Muscle of leg (tissue), 11 donors: ENCODE measurements around the gene SHMT2. TPM values are rescaled to one million over a fixed set of nuclear protein-coding genes. Genes with fewer than 3 reads are reported as not detected.

Experiments
- DNase-seq: peaks from one replicate; pipeline ENCODE4 v3.0.0; 2013
- H3K27ac ChIP-seq: one replicate; pipeline ENCODE4 v1.5.1; 2013; ENCODE audit warnings: mild to moderate bottlenecking, low read length, control low read depth
- H3K27me3 ChIP-seq: one replicate; pipeline ENCODE4 v1.6.1; 2013; ENCODE audit warnings: low read length; ENCODE audit not compliant: control insufficient read depth, insufficient read depth
- H3K36me3 ChIP-seq: one replicate; pipeline ENCODE4 v1.6.1; 2013; ENCODE audit warnings: low read length; ENCODE audit not compliant: control insufficient read depth, insufficient read depth
- H3K4me1 ChIP-seq: one replicate; pipeline ENCODE4 v1.6.1; 2013; ENCODE audit warnings: low read length; ENCODE audit not compliant: control insufficient read depth, insufficient read depth
- H3K4me3 ChIP-seq: one replicate; pipeline ENCODE4 v1.5.1; 2013; ENCODE audit warnings: low read length, control low read depth
- H3K9me3 ChIP-seq: replicated peaks from 2 replicates; pipeline ENCODE4 v1.6.1; 2013; ENCODE audit warnings: low read depth, low read length; ENCODE audit not compliant: control insufficient read depth
- WGBS: methylation state at CpG from one replicate; pipeline ENCODE4 v1.1.5; 2013; ENCODE audit warnings: missing lambda C conversion rate; ENCODE audit not compliant: insufficient coverage; 5-methylcytosine and 5-hydroxymethylcytosine counted together
- polyA plus RNA-seq, 8 donors: library from polyadenylated mRNA; unstranded; fragments of 120-200 nt; gene quantifications; one replicate each; pipeline versions ENCODE4 v1.2.1 to v1.2.3, GENCODE V29; 2013; ENCODE audit warnings: inconsistent platforms in 1 of 8, low replicate concordance in 1 of 8; ENCODE audit not compliant: insufficient read length in 8 of 8, insufficient read depth in 1 of 8
- total RNA-seq: library from RNA; stranded (reverse); fragments of 120-200 nt; gene quantifications from one replicate; pipeline ENCODE4 v1.2.4, GENCODE V29; 2013

The SHMT2 gene
- total and polyA plus RNA-seq, 9 donors, result 53.4 to 82.2 (median 69.6) TPM

DNA sequence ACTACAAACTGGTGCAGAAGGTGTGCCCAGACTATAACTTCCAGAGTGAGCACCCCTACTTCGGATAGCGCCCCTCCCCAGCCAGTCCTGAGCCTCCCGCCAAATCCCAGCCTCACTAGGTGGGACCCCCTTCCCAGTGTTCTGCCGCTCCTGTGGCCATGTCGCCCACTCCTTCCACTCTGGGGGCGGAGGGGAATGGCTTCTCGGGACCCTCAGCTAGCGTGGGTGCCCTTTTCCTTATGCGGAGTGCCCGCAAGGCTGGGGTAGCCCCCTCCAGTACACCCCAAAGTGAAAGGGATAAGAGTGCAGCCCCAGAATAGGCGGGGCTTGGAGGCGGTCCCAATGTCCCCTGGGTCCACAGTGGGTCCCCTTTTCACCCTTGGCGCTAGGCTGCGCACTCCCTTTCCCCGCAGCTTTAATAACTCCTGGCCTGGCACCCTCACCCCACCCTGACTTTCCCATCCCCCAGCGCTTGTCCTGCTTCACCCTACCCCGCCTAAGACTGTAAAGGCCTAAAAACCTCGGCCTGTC, 3.8 kb upstream of the SHMT2 start:
- DNase-seq, result no peak
- H3K27me3 ChIP-seq, result peaks cover 75% of the 10 kb centered on the region
- H3K4me1 ChIP-seq, result peaks cover 38% of the 10 kb centered on the region
- H3K27ac ChIP-seq, result no peak overlapping the region
- H3K4me3 ChIP-seq, result no peak overlapping the region
- H3K9me3 ChIP-seq, result no peaks in the 10 kb centered on the region
- no peaks in the 10 kb centered on the region for H3K36me3 ChIP-seq
- WGBS, result 31% methylated on average over 15 of the region's 18 CpGs

DNA sequence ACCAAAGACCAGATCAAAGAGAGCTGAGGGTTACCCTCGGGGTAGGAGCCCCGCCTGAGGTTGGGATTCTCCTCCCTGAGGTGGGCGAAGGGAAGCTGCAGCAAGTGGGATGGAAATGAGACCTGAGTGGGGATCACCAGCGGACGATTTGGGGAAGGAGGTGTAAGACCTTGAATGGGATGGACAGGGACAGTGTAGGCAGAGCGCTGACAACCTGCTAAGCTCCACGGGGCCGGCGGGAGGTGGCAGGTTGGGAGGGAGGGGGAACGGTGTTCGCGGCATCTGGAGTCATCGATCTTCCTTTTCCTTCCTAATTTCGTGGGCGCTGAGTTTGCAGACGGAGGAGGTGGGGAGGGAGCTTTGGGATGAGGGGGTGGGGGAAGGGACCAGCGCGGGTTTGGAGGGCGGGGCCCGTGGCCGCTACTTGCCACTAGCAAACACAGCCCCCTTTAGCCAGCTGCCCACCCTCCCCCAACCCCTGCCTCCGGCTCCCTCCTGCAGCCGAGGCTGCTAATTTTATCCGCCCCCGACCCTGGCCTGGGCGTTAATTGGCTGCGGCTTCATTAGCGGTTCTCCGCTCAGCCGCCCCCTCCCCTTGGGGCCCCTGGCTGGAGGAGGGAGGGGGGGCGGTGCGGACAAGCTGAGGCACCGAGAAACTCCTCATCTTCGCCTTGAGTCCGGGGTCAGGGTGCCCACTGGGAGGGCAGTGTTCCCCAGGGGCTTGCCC, 2.8 kb upstream of the SHMT2 start:
- H3K27me3 ChIP-seq, result peaks cover 65% of the 10 kb centered on the region
- H3K9me3 ChIP-seq, result no peaks in the 10 kb centered on the region

DNA sequence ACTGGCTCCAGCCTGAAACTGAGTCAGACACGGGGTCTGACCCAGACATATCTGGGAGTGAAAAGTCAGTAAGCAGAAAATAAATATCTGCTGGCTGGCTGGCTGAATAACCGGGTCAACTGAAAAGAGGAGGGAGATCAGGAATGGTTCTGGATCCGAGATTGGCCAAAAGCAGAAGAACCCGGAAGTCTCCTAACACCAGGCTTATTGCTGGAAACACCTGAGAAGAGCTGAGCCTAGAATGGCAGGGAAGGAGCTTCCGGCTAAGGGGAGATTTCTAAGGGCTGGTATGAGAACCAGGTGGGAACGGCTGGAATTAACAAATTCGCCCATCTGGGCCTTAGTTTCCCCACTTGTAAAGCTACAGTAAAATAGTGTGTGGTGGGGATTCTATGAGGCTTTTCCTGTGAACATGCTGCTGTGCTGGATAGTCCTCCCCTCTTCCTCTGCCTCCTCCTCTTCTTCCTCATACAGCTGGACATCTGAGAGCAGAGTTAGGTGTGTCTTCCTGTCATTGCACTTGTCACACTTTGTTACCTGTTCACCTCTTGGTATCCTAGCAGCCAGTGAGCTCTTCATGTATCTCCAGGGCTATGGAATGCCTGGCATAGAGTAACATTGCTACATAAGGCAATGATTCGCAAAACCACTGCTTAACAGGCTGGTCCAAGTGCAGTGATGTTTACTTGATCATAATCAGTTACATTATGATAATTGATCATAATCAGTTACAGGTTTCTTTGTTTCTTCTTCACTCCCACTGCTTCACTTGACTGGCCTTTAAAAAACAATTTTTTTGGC, 2.0 kb upstream of the SHMT2 start:
- no peak for DNase-seq
- Histone ChIP-seq H3K9me3 (no peaks in the 10 kb centered on the region), H3K27ac (no peak overlapping the region), H3K27me3 (peaks cover 58% of the 10 kb centered on the region), H3K36me3 (peaks cover 15% of the 10 kb centered on the region), H3K4me1 (peaks cover 40% of the 10 kb centered on the region), H3K4me3 (no peak overlapping the region)
- WGBS, result 37% methylated on average over 5 of the region's 8 CpGs

More for the DNA sequence above, 2.8 kb upstream of the SHMT2 start:
- 9% methylated on average over 22 of the region's 35 CpGs for WGBS
- Histone ChIP-seq H3K36me3 (peaks cover 8% of the 10 kb centered on the region), H3K4me1 (peaks cover 40% of the 10 kb centered on the region), H3K4me3 (no peak overlapping the region), H3K27ac (no peak overlapping the region)
- DNase-seq, result no peak

DNA sequence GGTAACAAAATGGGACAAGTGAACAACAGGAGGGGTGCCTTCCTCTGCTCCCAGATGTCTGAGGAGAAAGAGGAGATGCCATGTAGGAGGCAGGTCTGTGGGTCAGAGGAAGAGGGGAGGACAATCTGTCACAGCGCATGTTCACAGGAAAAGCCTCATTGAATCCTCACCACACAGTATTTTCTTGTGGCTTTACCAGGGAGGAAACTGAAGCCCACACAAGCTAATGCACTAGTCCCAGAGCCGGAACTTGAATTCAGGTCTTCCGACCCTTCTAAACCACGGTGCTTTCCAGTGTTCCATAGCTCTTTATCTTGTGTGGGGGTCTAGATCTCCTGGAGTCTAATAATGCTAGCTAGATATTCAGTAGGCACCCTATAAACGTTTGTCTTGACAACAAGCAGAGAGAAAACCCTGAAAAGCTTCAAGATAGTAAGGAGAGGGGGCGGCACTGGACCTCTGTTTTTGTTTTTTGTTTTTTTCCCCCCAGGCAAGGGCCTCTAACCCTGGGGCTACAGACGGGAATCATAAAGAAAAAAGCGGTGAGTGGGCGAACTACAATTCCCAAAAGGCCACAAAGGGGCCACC, 371 bp upstream of the SHMT2 start:
- H3K4me3 ChIP-seq, result no peak overlapping the region
- WGBS, result 11% methylated on average over 6 of the region's 9 CpGs
- peak overlapping the region; percentile 87 for H3K27ac ChIP-seq
- DNase-seq, result no peak
- H3K9me3 ChIP-seq, result no peaks in the 10 kb centered on the region
- H3K36me3 ChIP-seq, result peaks cover 32% of the 10 kb centered on the region
- peaks cover 41% of the 10 kb centered on the region for H3K27me3 ChIP-seq
- H3K4me1 ChIP-seq, result peaks cover 44% of the 10 kb centered on the region

DNA sequence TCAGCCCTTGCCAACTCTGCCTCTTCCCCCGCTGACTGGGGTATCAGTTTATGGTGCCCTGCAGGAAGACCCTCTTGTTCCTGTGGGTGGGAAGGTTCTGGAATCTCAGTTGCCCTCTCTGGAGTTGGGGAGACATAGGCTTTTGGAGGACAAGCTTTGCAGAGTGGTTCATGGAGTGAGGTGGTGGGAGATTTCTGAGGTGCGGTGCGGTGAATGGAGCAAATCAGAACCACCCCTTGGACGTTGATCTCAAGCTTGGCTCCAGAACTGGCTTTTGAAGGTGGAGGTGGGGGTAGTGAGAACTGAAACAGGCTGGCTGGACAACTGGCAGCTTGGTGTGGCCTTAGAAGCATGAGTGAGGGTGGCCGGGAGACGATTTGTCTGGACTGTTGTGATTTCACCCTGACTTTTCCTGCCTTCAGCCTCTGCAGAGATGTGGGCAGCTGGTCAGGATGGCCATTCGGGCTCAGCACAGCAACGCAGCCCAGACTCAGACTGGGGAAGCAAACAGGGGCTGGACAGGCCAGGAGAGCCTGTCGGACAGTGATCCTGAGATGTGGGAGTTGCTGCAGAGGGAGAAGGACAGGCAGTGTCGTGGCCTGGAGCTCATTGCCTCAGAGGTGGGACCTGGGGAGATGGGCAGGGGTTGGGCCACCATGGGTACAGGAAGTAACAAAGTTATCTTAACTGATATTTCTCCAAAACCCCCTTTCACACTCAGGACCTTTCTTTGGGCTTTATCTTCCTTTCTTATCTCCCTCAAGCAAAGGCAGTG, 1.1 kb downstream of the SHMT2 start:
- DNase-seq, result no peak
- no peak overlapping the region for H3K27ac ChIP-seq
- peaks cover 36% of the 10 kb centered on the region for H3K27me3 ChIP-seq
- H3K9me3 ChIP-seq, result no peaks in the 10 kb centered on the region
- 36% methylated on average over 9 of the region's 10 CpGs for WGBS
- H3K36me3 ChIP-seq, result peaks cover 45% of the 10 kb centered on the region
- peak overlapping the region; percentile 86 for H3K4me3 ChIP-seq
- H3K4me1 ChIP-seq, result peaks cover 44% of the 10 kb centered on the region

DNA sequence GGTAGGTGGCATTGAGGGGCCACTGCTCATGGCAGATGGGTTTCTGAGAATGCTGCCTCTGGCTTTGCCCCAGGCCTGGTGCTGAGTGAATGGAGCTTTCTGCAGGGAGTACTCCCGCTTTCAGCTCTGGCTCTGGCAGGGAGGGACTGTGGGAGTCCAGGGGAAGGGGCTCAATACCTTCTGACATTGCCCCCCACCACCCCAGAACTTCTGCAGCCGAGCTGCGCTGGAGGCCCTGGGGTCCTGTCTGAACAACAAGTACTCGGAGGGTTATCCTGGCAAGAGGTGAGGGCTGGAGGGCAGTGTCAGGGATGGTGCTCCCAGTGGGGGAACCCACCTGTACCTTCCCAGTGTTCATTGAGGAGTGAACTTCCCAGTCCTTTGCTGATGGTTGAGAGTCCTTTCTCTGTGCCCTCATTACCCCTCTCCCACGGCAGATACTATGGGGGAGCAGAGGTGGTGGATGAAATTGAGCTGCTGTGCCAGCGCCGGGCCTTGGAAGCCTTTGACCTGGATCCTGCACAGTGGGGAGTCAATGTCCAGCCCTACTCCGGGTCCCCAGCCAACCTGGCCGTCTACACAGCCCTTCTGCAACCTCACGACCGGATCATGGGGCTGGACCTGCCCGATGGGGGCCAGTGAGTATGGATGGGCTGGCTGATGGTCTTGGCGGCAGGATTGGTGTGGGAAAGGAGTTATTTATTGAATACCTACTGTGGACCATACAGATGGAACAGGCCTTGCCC, 1.9 kb downstream of the SHMT2 start:
- H3K9me3 ChIP-seq, result no peaks in the 10 kb centered on the region
- WGBS, result 93% methylated on average over 5 of the region's 13 CpGs
- H3K36me3 ChIP-seq, result peaks cover 46% of the 10 kb centered on the region
- peaks cover 47% of the 10 kb centered on the region for H3K4me1 ChIP-seq
- no peak overlapping the region for H3K4me3 ChIP-seq
- DNase-seq, result no peak
- peaks cover 36% of the 10 kb centered on the region for H3K27me3 ChIP-seq
- H3K27ac ChIP-seq, result no peak overlapping the region

DNA sequence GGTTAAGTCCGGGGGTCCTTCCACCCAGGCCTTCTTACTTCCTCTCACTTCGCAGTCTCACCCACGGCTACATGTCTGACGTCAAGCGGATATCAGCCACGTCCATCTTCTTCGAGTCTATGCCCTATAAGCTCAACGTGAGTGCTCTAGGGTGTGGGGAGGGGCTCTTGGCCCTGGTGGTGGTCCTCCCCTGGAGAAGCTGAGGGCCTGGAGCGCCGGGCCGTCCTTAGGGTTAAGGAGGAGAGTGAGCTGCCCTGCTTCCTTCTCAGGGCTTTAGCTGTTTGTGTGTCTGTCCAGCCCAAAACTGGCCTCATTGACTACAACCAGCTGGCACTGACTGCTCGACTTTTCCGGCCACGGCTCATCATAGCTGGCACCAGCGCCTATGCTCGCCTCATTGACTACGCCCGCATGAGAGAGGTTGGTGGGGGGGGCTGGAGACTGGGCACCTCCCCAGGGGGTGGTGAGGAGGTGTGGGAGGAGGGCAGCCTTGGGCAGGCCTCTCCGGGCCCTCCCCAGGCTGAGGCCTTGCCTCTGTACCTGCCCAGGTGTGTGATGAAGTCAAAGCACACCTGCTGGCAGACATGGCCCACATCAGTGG, 2.7 kb downstream of the SHMT2 start:
- Histone ChIP-seq H3K27me3 (peaks cover 36% of the 10 kb centered on the region), H3K36me3 (peaks cover 46% of the 10 kb centered on the region), H3K4me1 (peaks cover 51% of the 10 kb centered on the region), H3K27ac (no peak overlapping the region), H3K9me3 (no peaks in the 10 kb centered on the region), H3K4me3 (no peak overlapping the region)
- WGBS, result 94% methylated on average over 14 of the region's 19 CpGs
- no peak for DNase-seq

DNA sequence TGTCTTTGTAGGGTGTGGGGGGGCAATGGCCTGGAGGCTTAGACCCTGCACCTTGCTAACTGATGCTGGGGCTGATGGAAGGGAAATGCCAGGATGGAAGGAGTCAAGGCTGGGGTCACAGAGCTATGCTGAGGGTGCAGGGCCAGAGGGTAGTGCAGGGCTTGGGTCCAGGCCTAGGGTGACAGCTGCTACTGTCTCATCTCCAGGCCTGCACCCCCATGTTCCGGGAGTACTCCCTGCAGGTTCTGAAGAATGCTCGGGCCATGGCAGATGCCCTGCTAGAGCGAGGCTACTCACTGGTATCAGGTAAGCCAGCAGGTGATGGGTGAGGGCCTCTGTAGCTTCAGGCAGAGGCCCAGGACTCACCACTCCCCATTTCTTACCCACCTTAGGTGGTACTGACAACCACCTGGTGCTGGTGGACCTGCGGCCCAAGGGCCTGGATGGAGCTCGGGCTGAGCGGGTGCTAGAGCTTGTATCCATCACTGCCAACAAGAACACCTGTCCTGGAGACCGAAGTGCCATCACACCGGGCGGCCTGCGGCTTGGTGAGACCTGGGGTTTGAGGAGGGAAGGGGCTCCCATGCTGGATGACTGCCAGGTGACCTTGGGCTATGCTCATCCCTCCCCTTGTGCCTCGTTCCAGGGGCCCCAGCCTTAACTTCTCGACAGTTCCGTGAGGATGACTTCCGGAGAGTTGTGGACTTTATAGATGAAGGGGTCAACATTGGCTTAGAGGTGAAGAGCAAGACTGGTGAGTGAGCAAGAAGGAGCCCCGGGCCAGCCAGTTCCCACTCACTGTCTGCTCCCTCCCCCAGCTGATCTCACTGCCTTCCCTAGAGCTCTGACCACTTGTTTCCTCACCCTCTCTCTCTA, 4.1 kb downstream of the SHMT2 start:
- H3K27me3 ChIP-seq, result peaks cover 39% of the 10 kb centered on the region
- no peaks in the 10 kb centered on the region for H3K9me3 ChIP-seq
- H3K4me3 ChIP-seq, result no peak overlapping the region
- 76% methylated on average over 3 of the region's 15 CpGs for WGBS
- peaks cover 46% of the 10 kb centered on the region for H3K36me3 ChIP-seq
- DNase-seq, result no peak
- peaks cover 60% of the 10 kb centered on the region for H3K4me1 ChIP-seq
- H3K27ac ChIP-seq, result peak overlapping the region; percentile 13
